ENCODE results near the gene MICB.
A peak's percentile ranks its signal among the peaks of the same experiment; 100 is the strongest.

The MICB gene

GRCh38 chr6:31513456-31514165 is 15.7 kb downstream of the MICB start:
- peak; percentile 42 for DNase-seq

- DNase-seq: no peak
Measured at GRCh38 chr6:31521835-31522234, 23.9 kb downstream of the MICB start.

GRCh38 chr6:31525553-31525931 is 27.6 kb downstream of the MICB start:
- DNase-seq: no peak

DNA sequence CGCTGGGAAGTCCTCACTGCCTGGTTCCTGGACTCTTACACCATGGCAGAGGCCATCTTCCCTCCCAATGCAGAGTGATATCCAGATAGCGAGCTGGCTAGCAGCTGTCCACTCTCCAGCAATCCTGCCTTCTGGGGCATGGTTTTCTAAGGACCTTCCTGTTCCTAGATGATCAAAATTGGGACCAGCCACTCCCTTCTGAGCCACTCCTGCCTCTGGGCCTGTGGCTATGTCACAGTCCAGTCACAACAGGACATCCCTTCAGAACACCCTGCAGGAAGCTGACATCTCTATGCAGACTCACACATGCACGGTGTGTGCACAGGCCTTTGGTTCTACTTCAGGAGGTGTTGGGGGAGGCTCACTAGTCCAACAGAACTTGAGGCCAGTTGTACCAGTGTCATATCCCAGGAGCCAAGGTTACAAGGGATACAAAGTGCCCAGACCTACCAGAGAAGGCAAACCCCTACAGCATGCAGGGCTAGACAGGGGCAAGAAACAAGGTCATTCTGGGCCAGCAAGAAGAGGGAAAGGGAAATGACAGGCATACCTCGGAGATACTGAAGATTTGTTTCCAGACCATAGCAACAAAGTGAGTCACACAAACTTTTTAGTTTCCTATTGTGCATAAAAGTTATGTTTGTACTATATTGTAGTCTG is 28.1 kb downstream of the MICB start:
- DNase-seq: peak; percentile 50

GRCh38 chr6:31528307-31528777 is 30.4 kb downstream of the MICB start:
- DNase-seq: no peak

GRCh38 chr6:31528821-31529328 is 30.9 kb downstream of the MICB start, which contains the start of gene MCCD1:
TSS of gene MCCD1 (plus strand) at chr6:31528962. CDS start at chr6:31529015, 53 bp downstream.
- no peak for DNase-seq

DNA sequence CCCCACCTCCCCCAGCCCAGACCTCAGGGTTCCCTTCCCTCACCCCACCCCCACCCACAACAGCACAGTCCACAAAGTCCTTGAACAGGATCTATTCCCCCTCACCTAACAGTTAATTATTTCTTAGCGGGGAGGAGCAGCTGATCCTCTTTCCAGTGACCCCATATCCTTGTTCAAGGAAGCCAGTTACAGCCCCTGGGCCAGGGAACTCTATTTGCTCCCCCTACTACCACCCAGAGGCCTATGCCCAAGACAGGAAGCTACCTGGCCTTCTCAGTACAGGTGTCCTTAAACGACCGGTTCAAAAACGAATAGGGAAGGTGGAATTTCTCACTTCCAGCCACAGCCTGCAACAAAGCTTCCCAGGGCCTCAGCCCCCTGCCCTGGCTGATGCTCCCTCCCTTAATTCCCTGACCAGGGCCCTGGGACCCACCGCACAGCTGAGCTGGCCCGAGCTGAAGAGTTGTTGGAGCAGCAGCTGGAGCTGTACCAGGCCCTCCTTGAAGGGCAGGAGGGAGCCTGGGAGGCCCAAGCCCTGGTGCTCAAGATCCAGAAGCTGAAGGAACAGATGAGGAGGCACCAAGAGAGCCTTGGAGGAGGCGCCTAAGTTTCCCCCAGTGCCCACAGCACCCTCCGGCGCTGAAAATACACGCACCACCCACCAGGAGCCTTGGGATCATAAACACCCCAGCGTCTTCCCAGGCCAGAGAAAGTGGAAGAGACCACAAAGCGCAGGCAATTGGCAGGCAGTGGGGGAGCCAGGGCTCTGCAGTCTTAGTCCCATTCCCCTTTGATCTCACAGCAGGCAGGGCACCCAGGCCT is 31.6 kb downstream of the MICB start:
- no peak for DNase-seq

GRCh38 chr6:31530659-31531058 is 32.7 kb downstream of the MICB start:
- DNase-seq: no peak

DNA sequence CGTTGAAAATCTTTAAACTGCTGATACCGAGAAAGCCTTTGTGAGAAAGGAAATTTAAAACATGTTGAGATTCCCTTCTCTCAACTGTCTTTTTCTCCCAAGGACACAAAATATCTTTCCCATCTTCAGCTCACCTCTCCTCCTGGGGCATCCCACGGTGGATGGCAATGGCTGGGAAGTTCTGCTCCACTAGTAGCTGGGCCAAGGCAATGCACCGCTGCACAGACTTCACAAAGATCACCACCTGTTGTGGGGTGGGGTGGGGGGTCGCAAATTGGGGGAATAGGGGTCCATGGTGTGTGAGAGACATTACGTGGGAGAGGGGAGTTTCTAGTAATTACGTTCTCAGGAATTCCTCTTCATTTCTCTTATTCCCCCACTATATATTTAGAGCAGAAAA is 33.2 kb downstream of the MICB start:
- DNase-seq: no peak

DNA sequence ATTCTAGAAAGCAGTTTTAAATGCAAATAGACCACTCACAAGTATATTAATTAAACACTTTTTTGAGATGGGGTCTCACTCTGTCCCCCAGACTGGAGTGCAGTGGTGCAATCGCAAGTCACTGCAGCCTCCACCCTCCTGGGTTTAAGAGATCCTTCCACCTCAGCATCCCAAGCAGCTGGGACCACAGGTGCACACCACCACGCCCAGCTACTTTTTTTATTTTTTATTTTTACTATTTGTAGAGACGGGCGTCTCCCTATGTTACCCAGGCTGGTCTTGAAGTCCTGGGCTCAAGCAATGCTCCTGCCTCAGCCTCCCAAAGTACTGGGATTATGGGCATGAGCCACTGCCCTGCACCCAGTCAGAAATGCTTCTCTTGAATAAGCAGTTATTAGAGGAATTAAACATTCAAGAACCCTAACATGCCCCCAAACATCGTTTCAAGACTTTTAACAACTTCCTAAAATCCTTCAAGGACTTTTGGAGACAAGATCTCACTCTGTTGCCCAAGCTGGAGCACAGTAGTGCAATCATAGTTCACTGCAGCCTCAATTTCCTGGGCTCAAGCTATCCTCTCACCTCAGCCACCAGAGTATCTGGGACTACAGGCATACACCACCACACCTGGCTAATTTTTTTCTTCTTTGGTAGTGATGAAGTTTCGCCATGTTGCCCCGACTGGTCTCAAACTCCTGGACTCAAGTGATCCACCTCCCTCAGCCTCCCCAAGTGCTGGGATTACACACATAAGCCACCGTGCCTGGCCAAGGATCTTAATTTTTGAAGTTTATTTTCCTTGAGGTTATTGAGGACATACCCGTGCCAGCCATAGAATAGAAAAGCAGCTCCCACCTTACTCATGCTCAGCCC is 34.1 kb downstream of the MICB start:
- DNase-seq: no peak

DNA sequence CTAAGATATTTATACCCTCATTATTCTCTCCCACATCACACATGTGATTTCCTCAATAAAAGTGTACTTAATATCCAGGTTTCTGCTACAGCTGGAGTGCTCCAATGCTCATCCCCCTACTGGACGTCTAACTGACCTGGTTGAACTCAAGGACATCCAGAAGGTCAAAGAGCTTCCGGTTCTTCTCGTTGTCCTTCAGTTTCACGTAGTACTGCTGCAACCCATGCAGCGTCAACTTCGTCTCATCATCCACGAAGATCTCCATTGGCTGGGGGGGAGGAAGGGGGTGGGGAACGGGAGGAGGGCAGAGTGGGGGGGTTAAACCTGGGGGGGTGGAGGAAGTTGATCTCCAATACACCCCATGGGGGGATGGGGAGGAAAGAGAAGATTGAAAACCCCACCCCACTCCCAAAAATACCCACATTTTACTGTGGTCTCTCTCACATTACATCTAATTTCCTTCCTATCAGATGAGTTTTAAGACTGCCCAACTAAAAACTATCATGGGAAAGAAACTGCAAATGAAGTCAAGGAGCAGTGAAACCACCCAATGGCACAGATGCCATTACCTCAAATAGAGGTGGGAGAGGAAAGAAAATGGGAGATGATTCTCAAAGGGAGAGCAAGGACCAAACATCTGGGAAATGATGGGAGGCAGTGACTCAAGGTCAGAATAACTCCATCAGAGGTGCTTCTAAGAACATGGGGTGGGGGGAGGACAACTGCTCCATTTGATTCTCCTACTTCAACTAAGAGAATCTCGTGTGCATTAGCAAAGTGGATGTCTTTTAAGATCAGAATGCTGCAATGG is 34.9 kb downstream of the MICB start:
- DNase-seq: no peak

- DNase-seq: no peak
Measured at GRCh38 chr6:31533455-31533841, 35.5 kb downstream of the MICB start.

GRCh38 chr6:31534011-31534410 is 36.1 kb downstream of the MICB start:
- no peak for DNase-seq

DNA sequence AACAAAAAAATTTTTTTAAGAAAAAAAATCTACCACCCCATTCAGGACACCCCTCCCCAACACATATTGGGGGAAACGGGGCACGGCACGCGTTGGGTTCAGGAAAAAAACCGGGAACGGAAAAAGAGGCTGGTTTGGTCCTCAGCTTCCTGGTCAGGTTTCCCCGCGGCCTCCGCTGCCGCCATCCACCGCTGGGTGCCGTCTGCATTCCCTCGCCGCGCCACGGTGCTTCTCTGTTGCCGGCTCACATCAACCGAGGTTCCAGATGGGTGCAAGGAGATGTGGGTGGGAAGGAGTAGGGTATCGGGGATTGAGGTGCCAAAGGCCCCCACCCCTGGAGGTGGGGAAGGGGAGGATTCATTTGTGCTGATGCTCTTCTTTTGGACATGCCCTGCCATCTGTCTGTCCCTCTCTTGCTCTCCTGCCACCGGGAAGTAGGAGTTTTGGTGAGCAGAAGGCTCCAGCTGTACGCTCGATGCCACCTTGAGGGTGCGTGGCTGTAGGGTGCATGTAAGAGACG is 36.6 kb downstream of the MICB start:
- DNase-seq: no peak

GRCh38 chr6:31535538-31536324 is 37.8 kb downstream of the MICB start:
- DNase-seq: no peak

- no peak for DNase-seq
Measured at GRCh38 chr6:31538805-31539400, 41.0 kb downstream of the MICB start.

- no peak for DNase-seq
Measured at GRCh38 chr6:31540640-31541039, 42.7 kb downstream of the MICB start.

GRCh38 chr6:31541059-31541657 is 43.2 kb downstream of the MICB start:
- peak; percentile 40 for DNase-seq

Measured in HCEC 1CT (cell line).